Hepatocyte (in vitro differentiated cells): Measurements from ENCODE around the gene GPRIN2. TPM values are rescaled to one million over a fixed set of nuclear protein-coding genes. Genes with fewer than 3 reads are reported as not detected.
"Not testable (repeated sequence)": the region's sequence is repeated elsewhere in the genome, so short reads cannot be mapped to it uniquely, and the experiment has no call there.

ENCODE experiments used
- DNase-seq: peaks from one replicate; pipeline ENCODE4 v3.0.0-alpha.2; 2016; ENCODE audit warnings: low spot score
- H2AFZ ChIP-seq: fragments of 200-600 bp; sonication (generic); 2 replicates; pipeline ENCODE4 v1.6.0; 2016; ENCODE audit warnings: antibody characterized with exemption, mild to moderate bottlenecking
- H3K27ac ChIP-seq: fragments of 200-600 bp; sonication (generic); 2 replicates; pipeline ENCODE4 v1.5.1; 2016; ENCODE audit warnings: mild to moderate bottlenecking
- H3K27me3 ChIP-seq: fragments of 200-600 bp; sonication (generic); 2 replicates; pipeline ENCODE4 v1.6.1; 2016
- H3K36me3 ChIP-seq: fragments of 200-600 bp; sonication (generic); replicated peaks from 2 replicates; pipeline ENCODE4 v1.5.1; 2016; ENCODE audit warnings: low read depth; ENCODE audit not compliant: insufficient read depth
- H3K4me1 ChIP-seq: fragments of 200-600 bp; sonication (generic); 2 replicates; pipeline ENCODE4 v1.5.1; 2016; ENCODE audit warnings: mild to moderate bottlenecking, moderate library complexity; ENCODE audit not compliant: insufficient read depth
- H3K4me2 ChIP-seq: fragments of 200-600 bp; sonication (generic); 2 replicates; pipeline ENCODE4 v1.6.0; 2016
- H3K4me3 ChIP-seq: fragments of 200-600 bp; sonication (generic); 2 replicates; pipeline ENCODE4 v1.5.1; 2016; ENCODE audit warnings: mild to moderate bottlenecking
- H3K79me2 ChIP-seq: fragments of 200-600 bp; sonication (generic); 2 replicates; pipeline ENCODE4 v1.6.0; 2017; ENCODE audit warnings: mild to moderate bottlenecking
- H3K9me2 ChIP-seq: fragments of 200-600 bp; sonication (generic); replicated peaks from 2 replicates; pipeline ENCODE4 v1.6.0; 2017; ENCODE audit warnings: mild to moderate bottlenecking; ENCODE audit not compliant: insufficient read depth
- H3K9me3 ChIP-seq: fragments of 200-600 bp; sonication (generic); 2 replicates; pipeline ENCODE4 v1.5.1; 2016; ENCODE audit warnings: low read depth, mild to moderate bottlenecking
- H4K20me1 ChIP-seq: fragments of 200-600 bp; sonication (generic); 2 replicates; pipeline ENCODE4 v1.6.0; 2016; ENCODE audit warnings: mild to moderate bottlenecking; ENCODE audit not compliant: insufficient read depth, poor library complexity, severe bottlenecking
- EZH2 ChIP-seq: fragments of 200-600 bp; sonication (generic); IDR thresholded peaks from 2 replicates; pipeline ENCODE4 v1.6.1; 2016; ENCODE audit warnings: antibody characterized with exemption, mild to moderate bottlenecking, borderline replicate concordance
- EZH2phosphoT487 ChIP-seq: fragments of 200-600 bp; sonication (generic); IDR thresholded peaks from one replicate; pipeline ENCODE4 v1.6.1; 2018; ENCODE audit warnings: antibody characterized with exemption, mild to moderate bottlenecking, low read depth, moderate library complexity; ENCODE audit not compliant: unreplicated experiment, severe bottlenecking
- WGBS: methylation state at CpG from one replicate; pipeline ENCODE4 v1.1.6; 2016; ENCODE audit warnings: low lambda C conversion rate; ENCODE audit errors: missing lambda C conversion rate; 5-methylcytosine and 5-hydroxymethylcytosine counted together
- polyA plus RNA-seq: library from polyadenylated mRNA; unstranded; fragments of >200 nt; fragmentation: Nextera tagmentation; extraction: Ambion mirVana; gene quantifications from 2 replicates; pipeline ENCODE4 v1.2.1, GENCODE V29; 2016
- total RNA-seq: library from RNA; depleted of rRNA; stranded (reverse); fragments of >200 nt; gene quantifications from 2 replicates; pipeline ENCODE4 v1.2.3, GENCODE V29; 2014
- TF ChIP-seq, protein P1 (sequence below): fragments of 200-600 bp; sonication (generic); IDR thresholded peaks from 2 replicates; pipeline ENCODE4 v1.5.1; 2016; ENCODE audit warnings: antibody characterized with exemption, mild to moderate bottlenecking; ENCODE audit not compliant: poor library complexity

Gene GPRIN2
- total RNA-seq (13.0 and 23.4 TPM in 2 replicates), polyA plus RNA-seq (13.7 and 15.0 TPM in 2 replicates)

DNA sequence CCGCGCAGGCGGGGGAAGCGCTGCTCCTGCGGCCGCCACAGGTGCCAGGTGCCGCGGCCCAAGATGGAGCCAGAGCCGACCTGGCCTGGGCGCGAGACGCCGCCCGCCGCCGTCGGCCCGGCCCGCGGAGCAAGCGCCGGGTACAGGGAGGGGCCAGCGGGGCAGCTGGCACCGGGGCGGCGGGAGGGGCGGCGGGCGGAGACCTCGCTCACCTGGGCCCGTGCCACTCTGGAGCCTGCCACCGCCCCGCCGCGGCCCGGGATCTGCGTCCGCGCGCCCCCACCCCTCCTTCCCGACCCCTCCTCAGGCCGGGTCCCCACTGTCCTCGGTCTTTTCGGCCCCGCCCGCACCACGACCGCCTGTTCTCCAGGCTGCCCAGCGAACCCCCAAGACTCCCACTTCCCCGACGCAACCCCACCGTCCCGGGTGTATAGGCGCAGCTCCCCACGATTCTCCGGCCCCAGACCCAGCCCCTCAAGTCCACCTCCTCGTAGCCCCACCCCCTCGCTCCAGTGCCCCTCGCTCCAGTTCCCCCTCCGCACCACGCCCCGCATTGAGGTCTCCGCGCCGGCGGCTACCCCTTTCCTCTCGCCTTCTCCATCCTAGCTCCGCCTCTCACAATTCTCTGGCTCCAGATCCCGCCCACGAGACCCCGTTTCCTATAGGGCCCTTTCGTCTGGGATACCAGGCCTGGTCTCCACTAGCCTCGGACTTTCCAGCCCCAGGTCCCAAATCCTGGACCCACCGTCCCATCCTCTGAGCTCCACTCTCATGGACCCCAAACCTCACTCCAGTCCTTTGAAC, at the start of gene GPRIN2:
GPRIN2 (minus strand) TSS at position 144 of the 804 bp plus-strand sequence. CDS start 5,922 bp downstream, outside the sequence.
- peaks cover 13% of the 10 kb centered on the region for H3K4me1 ChIP-seq
- no peaks in the 10 kb centered on the region for H3K9me2 ChIP-seq
- H3K79me2 ChIP-seq = no peaks in the 10 kb centered on the region
- no peaks in the 10 kb centered on the region for H3K9me3 ChIP-seq
- no peak for TF ChIP-seq EZH2phosphoT487
- TF ChIP-seq, protein P1, sequence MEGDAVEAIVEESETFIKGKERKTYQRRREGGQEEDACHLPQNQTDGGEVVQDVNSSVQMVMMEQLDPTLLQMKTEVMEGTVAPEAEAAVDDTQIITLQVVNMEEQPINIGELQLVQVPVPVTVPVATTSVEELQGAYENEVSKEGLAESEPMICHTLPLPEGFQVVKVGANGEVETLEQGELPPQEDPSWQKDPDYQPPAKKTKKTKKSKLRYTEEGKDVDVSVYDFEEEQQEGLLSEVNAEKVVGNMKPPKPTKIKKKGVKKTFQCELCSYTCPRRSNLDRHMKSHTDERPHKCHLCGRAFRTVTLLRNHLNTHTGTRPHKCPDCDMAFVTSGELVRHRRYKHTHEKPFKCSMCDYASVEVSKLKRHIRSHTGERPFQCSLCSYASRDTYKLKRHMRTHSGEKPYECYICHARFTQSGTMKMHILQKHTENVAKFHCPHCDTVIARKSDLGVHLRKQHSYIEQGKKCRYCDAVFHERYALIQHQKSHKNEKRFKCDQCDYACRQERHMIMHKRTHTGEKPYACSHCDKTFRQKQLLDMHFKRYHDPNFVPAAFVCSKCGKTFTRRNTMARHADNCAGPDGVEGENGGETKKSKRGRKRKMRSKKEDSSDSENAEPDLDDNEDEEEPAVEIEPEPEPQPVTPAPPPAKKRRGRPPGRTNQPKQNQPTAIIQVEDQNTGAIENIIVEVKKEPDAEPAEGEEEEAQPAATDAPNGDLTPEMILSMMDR = no peak
- no peak for TF ChIP-seq EZH2
- no peaks in the 10 kb centered on the region for H3K36me3 ChIP-seq
- WGBS = 8% methylated on average over 33 of the region's 74 CpGs
- H2AFZ ChIP-seq = peak within 1 kb of the TSS; percentile 88
- peak; percentile 76 for DNase-seq
- H3K27ac ChIP-seq = peak within 1 kb of the TSS; percentile 47
- peak within 1 kb of the TSS; percentile 76 for H3K4me3 ChIP-seq
- H3K4me2 ChIP-seq = peak within 1 kb of the TSS; percentile 99
- peaks cover 16% of the 10 kb centered on the region for H3K27me3 ChIP-seq
- H4K20me1 ChIP-seq = no peaks in the 10 kb centered on the region

DNA sequence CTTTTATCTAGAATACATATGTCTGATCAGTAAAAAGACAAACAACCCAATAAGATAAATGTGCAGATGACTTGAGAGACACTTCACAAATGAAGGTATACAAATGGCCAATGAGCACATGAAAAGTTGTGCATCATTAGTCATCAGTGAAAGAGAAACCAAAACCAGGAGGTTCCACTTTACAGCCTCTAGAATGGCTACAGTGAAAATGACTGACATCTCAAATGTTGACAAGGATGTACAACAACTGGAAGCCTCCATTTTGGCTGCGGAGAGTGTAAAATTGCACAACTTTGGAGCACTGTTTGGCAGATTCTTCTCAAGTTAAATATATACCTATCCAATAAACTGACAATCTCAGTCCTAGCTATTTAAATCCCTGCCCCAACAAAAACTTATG, 44.1 kb upstream of the GPRIN2 start:
- not testable (repeated sequence) for H3K9me3 ChIP-seq, H3K9me2 ChIP-seq, H3K4me3 ChIP-seq, H4K20me1 ChIP-seq, H3K27me3 ChIP-seq, H3K27ac ChIP-seq, H2AFZ ChIP-seq, H3K4me2 ChIP-seq, H3K79me2 ChIP-seq, H3K36me3 ChIP-seq, DNase-seq, H3K4me1 ChIP-seq
- WGBS = 93% methylated on average over 1 of the region's 1 CpG

DNA sequence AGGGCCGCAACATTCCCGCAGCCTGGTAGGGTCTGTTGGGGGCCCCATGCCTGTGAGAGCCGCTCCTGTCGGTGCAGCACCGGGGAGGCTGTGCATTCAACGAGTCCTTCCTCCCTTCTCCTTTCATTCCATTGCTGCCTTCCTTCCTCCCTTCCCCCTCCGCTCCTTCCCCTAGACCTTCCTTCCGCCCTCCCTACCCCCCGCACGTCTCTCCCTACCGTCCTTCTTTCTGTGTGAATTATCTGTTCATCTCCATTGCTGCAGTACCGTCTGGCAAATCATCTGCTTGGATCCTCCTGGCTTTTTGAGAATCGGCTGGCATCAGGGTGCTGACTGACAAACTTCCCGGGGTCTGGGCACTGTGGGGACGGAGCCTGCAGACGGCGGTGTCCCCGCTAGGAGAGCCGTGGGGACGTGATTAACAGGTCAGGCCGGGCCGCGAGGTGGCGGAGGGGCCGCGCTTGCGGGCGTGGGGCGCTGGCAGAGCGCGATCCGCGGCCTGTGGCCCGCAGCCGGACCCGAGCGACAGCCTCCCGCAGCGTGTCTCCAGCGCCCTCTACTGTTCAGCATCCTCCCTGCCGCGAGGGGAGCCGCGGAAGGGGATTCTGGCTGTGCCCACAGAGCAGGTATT, 41.3 kb upstream of the GPRIN2 start:
- not testable (repeated sequence) for H2AFZ ChIP-seq, H3K27me3 ChIP-seq, H4K20me1 ChIP-seq, H3K9me2 ChIP-seq, H3K9me3 ChIP-seq, H3K36me3 ChIP-seq, H3K4me1 ChIP-seq, DNase-seq, H3K27ac ChIP-seq, H3K79me2 ChIP-seq
- H3K4me3 ChIP-seq = peak overlapping the region; percentile 36
- 0% methylated on average over 15 of the region's 44 CpGs for WGBS
- peak overlapping the region; percentile 71 for H3K4me2 ChIP-seq

DNA sequence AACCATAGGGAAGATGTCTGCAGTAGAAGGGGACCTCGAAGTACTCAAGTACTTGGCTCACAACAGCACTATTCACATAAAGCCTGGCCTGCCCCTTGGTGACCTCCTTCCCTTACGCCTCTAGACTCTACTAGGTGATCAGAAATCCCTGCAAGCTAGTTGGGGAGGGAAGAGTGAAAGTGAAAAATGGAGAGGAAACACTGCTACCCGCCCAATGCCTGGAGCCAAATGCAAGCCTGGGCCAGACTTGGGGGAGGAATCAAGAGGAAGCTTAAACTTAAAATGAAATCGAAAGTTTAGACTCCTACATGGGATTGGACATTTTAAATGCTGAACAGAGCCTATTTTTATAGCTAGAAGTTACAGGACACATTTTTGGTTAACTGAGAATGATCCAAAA, 40.1 kb upstream of the GPRIN2 start:
- H4K20me1 ChIP-seq, H2AFZ ChIP-seq, H3K9me3 ChIP-seq, DNase-seq, H3K27me3 ChIP-seq, H3K79me2 ChIP-seq, H3K27ac ChIP-seq, H3K4me1 ChIP-seq, H3K36me3 ChIP-seq, H3K4me3 ChIP-seq, H3K9me2 ChIP-seq: not testable (repeated sequence)
- H3K4me2 ChIP-seq = peak overlapping the region; percentile 68
- 64% methylated on average over 2 of the region's 4 CpGs for WGBS

DNA sequence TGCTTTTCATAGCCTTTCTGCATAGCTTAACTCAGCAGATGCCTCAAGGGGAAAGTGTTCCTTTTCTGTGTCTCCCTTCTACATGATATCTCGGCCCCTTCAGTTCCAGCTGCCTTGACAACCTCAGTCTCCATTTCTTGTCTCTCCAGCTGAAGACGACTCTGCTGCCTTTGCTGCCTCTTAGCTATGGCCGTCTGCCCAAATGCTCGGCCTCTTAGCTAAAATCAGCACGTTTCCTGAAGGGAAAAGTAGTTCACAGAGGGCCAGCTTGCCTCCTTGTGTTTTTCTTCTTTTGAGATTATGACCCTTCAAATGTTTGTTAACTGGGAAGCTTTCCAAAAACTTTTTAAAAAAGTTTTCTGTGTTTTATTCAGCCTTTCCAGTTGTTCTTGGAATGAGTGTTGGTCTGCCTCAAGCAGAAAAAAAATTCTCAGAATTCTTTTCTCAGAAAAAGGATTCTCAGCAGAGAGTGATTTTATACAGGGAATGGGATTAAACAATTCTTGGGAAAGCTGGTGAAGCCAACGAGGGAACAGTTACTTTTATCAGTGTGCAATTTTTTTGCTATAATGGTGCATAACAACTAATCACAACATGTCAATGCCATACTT, 38.1 kb upstream of the GPRIN2 start:
- WGBS = 55% methylated on average over 5 of the region's 6 CpGs
- H3K27me3 ChIP-seq, H3K4me3 ChIP-seq, H4K20me1 ChIP-seq, H3K27ac ChIP-seq, H3K36me3 ChIP-seq, H3K9me3 ChIP-seq, H3K4me2 ChIP-seq, H3K9me2 ChIP-seq, H2AFZ ChIP-seq, H3K79me2 ChIP-seq, H3K4me1 ChIP-seq, DNase-seq: not testable (repeated sequence)

DNA sequence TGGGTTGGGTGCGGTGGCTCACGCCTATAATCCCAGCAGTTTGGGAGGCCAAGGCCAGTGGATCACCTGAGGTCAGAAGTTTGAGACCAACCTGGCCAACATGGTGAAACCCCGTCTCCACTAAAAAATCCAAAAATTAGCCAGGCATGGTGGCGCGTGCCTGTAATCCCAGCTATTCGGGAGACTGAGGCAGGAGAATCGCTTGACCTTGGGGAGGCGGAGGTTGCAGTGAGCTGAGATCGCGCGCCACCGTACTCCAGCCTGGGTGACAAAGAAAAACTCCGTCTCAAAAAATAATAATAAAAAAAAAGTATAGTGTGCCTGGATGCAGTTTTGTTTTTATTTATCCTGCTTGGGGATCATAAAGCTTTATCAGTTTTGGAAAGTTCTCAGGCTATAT, 36.8 kb upstream of the GPRIN2 start:
- not testable (repeated sequence) for DNase-seq, H3K9me3 ChIP-seq, H3K79me2 ChIP-seq, H3K4me1 ChIP-seq, H3K27ac ChIP-seq, H2AFZ ChIP-seq, H4K20me1 ChIP-seq, H3K27me3 ChIP-seq, H3K9me2 ChIP-seq, H3K4me2 ChIP-seq, H3K4me3 ChIP-seq, H3K36me3 ChIP-seq
- WGBS = 98% methylated on average over 12 of the region's 13 CpGs

DNA sequence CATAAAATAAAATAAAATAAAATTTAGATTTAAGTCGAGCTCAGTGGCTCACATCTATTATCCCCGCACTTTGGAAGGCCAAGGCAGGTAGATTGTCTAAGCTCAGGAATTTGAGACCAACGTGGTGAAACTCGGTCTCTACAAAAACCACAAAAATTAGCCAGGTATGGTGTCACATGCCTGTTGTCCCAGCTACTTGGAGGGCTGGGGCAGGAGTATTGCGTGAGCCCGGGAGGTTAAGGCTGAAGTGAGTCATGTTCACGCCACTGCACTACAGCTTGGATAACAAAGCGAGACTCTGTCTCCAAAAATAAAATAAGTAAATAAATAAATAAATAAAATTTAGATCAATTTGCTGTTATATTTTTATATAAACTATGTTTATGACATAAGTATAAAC, 34.6 kb upstream of the GPRIN2 start:
- not testable (repeated sequence) for H3K4me3 ChIP-seq, H3K9me3 ChIP-seq, H4K20me1 ChIP-seq, H3K9me2 ChIP-seq, H3K4me1 ChIP-seq, H2AFZ ChIP-seq, H3K79me2 ChIP-seq, H3K27ac ChIP-seq, H3K36me3 ChIP-seq, H3K4me2 ChIP-seq, H3K27me3 ChIP-seq, DNase-seq
- no CpG with 5 or more reads among the region's 8 CpGs for WGBS
